Bronchial epithelial cell (primary cell): ENCODE results near the gene C11orf86. TPM values are rescaled to one million over a fixed set of nuclear protein-coding genes. Genes with fewer than 3 reads are reported as not detected.

Source experiments
- DNase-seq: peaks from one replicate; pipeline ENCODE4 v3.0.0-alpha.2; 2010; ENCODE audit warnings: low read depth
- FAIRE-seq: peaks from 2 replicates; lab custom pipeline; 2011; peaks lifted over from hg19 to GRCh38; lab: Jason Lieb, UNC
- H3K27me3 ChIP-seq: 2 replicates; pipeline ENCODE4 v1.5.1; 2011; ENCODE audit warnings: low read length; ENCODE audit not compliant: control insufficient read depth, insufficient read depth
- H3K36me3 ChIP-seq: 2 replicates; pipeline ENCODE4 v1.5.1; 2011; ENCODE audit warnings: low read length; ENCODE audit not compliant: control insufficient read depth, insufficient read depth
- H3K4me3 ChIP-seq: 2 replicates; pipeline ENCODE4 v1.5.1; 2011; ENCODE audit warnings: mild to moderate bottlenecking, low read depth, low read length, control low read depth
- total RNA-seq: library from RNA; depleted of rRNA; stranded (reverse); fragments of >200 nt; gene quantifications from 2 replicates; pipeline ENCODE4 v1.2.1, GENCODE V29; 2014
- TF ChIP-seq, protein P1 (sequence below): IDR thresholded peaks from 2 replicates; pipeline ENCODE4 v1.5.1; 2011; ENCODE audit warnings: mild to moderate bottlenecking, moderate library complexity, low read length, control low read depth, inconsistent platforms; ENCODE audit not compliant: insufficient read depth, severe bottlenecking

The C11orf86 gene
- total RNA-seq, 1 donor from 2014 or later: not detected

DNA sequence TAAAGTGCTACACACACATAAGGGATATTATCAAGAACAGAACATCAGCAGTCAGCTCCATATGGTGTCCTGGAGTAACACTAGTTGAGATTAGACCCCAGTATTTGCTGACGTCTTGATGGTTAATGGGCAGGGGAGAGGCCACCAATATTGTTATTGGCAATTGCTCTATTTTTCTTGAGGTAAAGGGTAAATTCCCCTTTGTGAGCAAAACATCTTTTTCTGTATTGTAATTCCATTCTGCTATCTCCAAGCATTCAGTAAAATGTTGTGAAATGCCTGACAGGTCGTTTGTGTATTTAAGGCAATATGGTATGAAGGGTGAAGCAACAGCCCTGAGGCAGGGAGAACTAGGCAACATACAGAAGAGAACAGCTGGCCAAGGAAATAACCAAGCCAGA lies 38.8 kb upstream of the C11orf86 start:
- Histone ChIP-seq H3K4me3 (no peak overlapping the region), H3K27me3 (no peaks in the 10 kb centered on the region), H3K36me3 (no peaks in the 10 kb centered on the region)
- TF ChIP-seq, protein P1, sequence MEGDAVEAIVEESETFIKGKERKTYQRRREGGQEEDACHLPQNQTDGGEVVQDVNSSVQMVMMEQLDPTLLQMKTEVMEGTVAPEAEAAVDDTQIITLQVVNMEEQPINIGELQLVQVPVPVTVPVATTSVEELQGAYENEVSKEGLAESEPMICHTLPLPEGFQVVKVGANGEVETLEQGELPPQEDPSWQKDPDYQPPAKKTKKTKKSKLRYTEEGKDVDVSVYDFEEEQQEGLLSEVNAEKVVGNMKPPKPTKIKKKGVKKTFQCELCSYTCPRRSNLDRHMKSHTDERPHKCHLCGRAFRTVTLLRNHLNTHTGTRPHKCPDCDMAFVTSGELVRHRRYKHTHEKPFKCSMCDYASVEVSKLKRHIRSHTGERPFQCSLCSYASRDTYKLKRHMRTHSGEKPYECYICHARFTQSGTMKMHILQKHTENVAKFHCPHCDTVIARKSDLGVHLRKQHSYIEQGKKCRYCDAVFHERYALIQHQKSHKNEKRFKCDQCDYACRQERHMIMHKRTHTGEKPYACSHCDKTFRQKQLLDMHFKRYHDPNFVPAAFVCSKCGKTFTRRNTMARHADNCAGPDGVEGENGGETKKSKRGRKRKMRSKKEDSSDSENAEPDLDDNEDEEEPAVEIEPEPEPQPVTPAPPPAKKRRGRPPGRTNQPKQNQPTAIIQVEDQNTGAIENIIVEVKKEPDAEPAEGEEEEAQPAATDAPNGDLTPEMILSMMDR: no peak
- DNase-seq (peak; percentile 80), FAIRE-seq (no peak)

DNA sequence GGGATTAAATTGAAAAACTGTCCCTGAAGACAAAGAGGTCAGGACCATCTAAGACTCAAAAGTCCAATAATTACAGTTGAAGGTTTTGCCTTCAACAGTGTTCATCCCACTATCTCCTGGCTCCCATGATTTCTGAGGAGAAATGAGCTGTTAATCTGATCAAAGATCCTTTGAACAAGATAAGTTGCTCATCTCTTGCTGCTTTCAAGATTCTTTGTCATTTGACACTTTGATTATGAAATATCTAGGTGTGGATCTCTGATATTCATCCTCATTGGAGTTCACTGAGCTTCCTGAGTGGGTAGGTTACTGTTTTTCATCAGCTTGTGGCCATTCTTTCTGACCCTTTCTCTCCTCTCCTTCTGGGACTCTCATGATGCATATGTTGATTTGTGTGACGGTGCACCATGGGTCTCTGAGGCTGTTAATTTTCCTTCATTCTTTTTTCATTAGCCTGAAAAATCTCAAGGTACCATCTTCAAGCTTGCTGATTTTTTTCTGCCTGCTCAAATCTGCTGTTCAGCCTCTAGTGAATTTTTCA lies 37.8 kb upstream of the C11orf86 start:
- Histone ChIP-seq H3K36me3 (no peaks in the 10 kb centered on the region), H3K27me3 (no peaks in the 10 kb centered on the region), H3K4me3 (no peak overlapping the region)
- FAIRE-seq (no peak), DNase-seq (no peak)
- TF ChIP-seq, protein P1: no peak

- DNase-seq (no peak), FAIRE-seq (no peak)
- H3K27me3 ChIP-seq: no peaks in the 10 kb centered on the region
- no peak overlapping the region for H3K4me3 ChIP-seq
- H3K36me3 ChIP-seq: no peaks in the 10 kb centered on the region
- TF ChIP-seq, protein P1: no peak
These were observed 36.4 kb upstream of the C11orf86 start for GRCh38 chr11:66938582-66939135.

- no peaks in the 10 kb centered on the region for H3K27me3 ChIP-seq
- peaks cover 3% of the 10 kb centered on the region for H3K36me3 ChIP-seq
- FAIRE-seq (no peak), DNase-seq (peak; percentile 81)
- TF ChIP-seq, protein P1: no peak
- H3K4me3 ChIP-seq: no peak overlapping the region
These were observed 25.0 kb upstream of the C11orf86 start for GRCh38 chr11:66950112-66950535.

GRCh38 chr11:66951135-66951534 lies 24.0 kb upstream of the C11orf86 start:
- TF ChIP-seq, protein P1: no peak
- DNase-seq: no peak
- Histone ChIP-seq H3K4me3 (no peak overlapping the region), H3K36me3 (peaks cover 3% of the 10 kb centered on the region), H3K27me3 (no peaks in the 10 kb centered on the region)
- FAIRE-seq: no peak

DNA sequence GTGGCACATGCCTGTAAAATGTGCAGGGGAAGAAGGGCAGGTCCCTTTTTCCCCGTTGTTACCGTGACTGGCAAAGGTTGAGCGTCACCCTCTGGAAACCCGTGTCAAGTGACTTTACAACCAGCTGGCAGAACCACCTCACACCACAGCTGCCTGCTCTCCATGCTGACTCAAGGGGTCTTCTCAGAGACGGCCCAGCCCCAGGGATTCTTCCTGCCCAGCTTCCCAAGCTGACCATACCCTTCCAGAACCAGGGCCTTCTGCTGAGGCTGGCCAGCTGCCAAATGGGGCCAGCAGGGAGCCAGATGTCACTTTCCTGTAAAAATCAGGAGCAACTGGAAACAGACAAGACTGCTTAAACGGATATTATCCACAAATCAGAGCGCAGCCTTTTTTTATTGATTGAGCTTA lies 23.2 kb upstream of the C11orf86 start:
- H3K4me3 ChIP-seq: no peak overlapping the region

More for the DNA sequence above, 23.2 kb upstream of the C11orf86 start:
- FAIRE-seq (no peak), DNase-seq (no peak)
- Histone ChIP-seq H3K27me3 (no peaks in the 10 kb centered on the region), H3K36me3 (peaks cover 3% of the 10 kb centered on the region)
- TF ChIP-seq, protein P1: no peak
